NCI-H2196 treated with DMSO at 0.1 percent for 48 hours (cell line): ENCODE data around the gene SMYD3.

ENCODE experiments used
- DNase-seq: peaks from one replicate; lab custom pipeline; 2025; ENCODE audit not compliant: unreplicated experiment; lab: John Stamatoyannopoulos, UW

Gene SMYD3

DNA sequence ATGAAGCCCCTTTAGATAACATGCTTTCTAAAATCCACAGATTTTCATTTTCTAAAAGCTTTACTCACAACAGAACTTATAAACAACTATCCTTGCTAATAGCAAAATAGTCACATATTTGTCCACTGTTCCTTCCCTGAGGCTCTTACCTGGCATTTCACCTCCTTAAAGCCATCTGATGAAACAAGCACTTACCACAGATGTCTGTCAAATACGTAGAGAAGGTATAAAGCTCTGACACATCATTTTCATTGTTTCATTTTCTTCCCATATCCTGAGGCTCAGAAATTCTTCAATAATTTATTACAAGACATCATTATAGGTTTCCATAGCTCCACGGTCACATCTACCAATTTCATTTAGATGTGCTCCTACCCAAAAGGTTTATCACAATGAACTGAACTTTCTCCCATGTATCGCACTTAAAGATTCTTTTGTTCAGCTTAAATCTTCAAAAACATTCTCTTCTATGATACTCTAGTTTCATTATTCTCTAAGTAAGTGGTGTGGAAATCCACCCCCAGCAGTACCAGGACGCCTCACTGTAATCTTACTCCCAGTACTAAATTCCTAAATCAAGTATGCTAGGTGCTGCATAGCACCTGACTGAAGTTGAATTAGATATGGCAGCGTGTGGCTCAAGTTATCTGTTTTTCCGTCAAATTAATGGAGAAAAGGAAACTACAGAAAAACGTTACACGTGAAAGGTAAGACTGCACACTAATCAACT is 569.6 kb downstream of the SMYD3 start:
- no peak for DNase-seq

DNA sequence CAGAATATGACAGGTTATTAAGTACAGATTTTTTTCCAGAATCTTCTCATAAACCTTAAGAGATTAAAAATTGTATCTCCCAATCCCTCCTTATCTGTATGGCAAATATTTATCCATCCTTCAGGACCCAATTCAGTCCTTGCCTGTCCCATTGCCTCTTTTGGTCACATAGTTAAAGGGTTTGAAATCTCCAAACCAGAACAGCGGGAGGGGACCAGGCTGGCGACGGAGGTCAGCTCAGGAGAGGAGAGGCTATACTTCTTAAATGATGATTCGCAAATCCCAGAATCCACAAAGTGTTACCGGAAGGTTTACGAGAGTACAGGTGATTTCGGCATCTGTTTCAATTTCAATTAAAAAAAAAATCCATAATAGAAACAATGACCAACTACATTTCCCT is 572.7 kb downstream of the SMYD3 start:
- DNase-seq: no peak

DNA sequence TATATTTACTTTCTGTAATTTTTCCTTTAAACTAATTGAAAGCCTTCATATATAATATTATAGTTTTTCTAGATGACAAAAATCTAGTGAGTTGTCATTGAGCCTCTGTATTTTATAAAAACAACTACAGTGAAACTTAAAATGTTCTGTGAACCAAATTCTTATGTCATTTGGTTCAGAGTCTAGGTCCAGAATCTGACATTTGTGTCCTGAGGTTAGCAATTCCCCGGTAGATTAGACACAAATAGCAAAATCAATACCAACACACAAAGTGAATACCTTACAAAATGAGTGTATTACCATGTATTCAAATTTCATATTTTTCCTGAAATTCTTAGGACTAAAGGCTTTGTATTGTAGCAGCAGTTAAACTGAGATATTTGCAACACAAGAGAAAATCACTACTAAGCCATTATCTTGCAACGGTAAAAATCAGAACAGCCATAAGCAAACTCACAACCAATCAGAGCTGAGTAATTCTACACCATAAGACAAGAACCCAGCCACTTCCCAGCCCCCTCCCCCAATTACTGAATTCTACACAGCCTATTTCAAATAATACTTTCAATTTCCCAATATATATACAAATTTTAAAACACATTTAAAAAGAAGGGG is 573.5 kb downstream of the SMYD3 start:
- DNase-seq: no peak

DNA sequence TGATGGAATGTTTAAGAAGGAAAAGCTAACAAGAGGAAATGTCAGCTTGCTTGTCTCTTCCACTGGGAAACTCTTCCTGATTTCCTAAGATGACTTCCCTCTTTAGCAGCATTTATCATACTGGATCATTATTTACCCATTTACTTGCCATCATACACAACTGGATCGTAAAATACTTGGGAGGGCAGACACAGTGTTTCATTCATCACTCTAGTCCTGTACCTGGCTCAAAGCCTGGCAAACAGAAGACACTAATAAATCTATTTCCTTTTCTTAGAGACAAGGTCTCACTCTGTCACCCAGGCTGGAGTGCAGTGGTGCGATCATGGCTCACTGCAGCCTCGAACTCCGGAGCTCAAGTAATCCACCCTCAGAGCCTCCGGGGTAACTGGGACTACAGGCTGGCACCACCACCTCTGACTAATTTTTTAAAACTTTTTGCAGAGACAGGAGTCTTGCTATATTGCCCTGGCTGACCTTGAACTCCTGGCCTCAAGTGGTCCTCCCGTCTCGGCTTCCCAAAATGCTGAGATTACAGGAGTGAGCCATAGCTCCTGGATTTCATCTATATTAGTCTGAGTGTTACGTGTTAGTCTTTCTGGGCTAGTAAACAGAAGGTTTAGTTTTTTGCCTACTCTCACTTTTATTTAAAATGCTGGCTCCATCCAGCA is 574.6 kb downstream of the SMYD3 start:
- DNase-seq: no peak

DNA sequence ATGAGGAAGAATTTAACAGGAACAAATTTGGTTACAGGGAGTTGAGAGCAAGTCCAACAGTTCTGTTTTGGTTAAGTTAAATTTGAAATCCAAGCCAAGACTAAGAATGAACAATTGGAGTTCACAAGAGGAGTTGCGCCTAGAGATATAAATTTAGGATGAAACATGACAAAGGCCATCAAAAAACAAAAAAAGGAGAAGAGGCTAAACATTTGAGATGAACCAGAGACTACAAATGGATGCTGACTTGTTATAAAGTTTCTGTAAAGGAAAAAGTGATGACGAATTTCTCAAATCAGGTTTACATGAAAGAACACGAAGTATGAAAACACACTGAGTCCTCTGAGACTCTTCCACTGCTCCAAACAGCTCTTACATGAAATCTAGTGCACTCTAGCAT is 575.6 kb downstream of the SMYD3 start:
- no peak for DNase-seq

DNA sequence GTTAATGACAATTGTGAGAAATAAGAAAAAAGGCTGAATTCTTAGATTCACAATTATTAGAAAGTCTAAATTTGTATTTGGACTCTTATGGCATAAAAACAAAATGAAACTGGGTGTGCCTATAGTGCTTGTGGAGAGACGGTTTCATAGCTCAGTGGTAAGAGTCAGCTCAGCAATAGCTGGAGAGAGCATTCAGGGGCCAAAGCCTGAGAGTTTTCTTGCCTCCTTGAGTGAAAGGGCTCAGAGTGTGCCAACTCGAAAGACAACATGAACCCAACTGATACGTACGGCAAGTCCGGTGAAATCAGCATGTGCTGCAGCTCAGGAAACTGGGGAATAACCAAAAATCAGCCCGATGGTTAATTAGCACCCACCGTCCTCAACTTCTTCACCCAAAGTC is 577.9 kb downstream of the SMYD3 start:
- DNase-seq: no peak

DNA sequence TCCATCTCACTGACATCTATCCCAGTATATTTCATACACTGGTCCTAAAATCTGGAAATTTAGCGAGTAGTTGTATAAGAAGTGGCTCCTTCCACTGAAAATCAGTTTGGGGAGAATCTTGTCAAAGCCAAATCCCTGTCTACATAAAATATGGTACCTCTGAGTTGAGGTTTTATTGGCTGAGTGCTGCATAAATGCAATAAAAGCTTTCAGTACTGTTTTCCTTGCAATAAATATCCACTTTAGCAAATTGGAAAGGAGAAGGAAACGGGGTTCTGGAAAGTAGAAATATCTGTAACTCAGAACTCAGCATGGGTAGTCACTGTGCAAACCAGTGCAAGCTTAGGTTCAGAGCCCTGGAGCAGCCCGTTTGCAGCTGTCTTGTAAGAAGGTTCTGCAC is 580.2 kb downstream of the SMYD3 start:
- DNase-seq: no peak

DNA sequence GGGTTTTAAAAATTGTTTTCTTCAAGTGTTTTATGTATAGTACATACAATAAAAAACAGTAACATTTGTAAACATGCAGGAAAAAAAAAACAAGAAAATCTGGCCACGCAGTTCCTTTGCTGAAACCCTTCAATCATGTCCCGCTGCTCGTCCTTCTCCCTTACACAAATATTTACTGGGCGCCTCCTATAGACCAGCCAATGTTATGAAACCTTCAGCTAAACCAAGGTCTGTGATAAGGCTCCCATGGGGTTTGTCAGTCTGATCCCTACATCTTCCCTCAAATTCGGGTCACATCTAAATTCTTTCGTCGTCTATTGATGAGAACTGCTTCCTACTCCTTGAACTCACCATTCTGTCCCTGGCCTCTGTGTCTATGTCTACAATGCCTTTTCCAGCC is 583.9 kb downstream of the SMYD3 start:
- no peak for DNase-seq

DNA sequence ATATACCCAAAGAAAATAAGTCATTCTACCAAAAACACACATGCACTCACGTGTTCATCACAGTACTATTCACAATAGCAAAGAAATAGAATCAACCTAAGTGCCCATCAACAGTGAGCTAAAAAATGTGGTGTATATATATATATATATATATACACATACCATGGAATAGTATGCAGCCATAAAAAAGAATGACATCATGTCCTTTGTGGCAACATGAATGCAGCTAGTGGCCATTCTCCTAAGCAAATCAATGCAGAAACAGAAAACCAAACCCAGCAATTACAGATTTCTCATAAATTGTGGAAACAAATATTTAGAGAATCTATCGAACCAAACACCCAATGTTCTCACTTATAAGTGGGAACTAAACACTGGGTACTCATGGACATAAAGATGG is 585.7 kb downstream of the SMYD3 start:
- DNase-seq: no peak

DNA sequence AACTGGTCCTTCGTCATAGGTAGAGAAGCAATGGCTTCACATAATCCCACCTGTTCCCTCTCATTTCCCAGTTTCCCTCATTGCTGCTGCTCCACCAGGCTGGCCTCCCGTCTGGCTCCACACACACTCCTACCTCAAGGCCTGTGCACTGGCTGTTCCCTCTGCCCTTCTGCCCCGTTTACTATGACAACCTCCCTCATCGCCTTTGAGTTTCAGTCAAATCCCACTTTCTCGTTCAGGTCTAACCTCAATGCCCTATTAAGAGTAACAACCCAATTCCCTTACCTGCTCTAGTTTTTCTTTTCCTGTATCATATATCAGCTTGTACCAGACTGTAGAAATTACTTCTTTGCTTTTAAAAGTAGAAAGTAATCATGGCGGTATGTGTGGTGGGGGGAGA is 589.7 kb downstream of the SMYD3 start:
- no peak for DNase-seq

DNA sequence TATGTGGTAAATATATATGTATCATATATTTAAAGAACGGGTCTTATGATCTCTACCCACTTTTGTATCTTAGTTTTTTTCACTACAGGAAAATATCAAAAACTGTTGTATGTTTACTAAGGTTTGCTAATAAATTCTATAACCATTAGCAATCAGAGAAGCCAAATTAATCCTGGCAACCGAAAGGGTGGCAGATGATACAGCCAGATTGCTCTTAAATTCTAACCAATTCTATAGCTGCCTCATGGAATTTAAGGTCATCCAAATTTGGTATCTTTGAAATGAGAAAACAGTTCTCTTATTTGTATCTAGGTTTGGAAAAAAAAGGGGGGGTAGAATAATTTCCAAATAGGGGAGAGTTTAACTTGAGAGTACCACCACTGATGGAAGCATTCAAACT is 591.2 kb downstream of the SMYD3 start:
- no peak for DNase-seq

DNA sequence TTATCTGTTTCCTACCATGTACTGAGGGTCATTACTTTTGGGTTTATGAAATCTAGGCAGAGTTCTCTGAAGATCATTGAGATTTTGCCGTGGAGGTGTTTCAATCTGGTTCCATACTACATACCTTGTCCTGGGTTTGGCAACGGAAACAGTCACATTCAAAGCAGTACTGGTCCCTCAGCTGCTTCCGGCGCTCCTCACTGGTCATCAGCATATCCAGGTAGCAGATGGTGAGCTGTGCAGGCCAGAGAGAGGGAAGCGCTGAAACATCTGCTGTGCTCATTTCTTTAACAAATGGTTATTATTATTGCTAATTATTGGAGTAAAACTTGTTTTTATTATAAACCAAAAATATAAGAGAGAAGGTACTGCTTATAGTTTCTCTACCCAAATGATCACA is 591.7 kb downstream of the SMYD3 start:
- no peak for DNase-seq

DNA sequence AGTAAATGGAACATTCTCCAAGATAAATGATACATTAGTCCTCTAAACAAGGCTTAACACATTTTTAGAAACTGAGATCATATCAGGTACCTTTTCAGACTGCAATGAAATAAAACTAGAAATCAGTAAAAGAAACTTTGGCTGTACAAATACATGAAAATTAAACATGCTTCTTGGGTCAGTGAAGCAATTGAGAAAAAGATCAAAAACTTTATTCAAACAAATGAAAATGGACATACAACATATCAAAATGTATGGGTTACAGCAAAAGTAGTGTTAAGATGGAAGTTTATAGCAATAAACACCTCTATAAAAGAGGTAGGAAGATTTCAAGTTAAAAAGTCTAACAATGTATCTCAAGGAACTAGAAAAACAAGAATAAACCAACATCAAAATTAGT is 598.5 kb downstream of the SMYD3 start:
- DNase-seq: no peak

DNA sequence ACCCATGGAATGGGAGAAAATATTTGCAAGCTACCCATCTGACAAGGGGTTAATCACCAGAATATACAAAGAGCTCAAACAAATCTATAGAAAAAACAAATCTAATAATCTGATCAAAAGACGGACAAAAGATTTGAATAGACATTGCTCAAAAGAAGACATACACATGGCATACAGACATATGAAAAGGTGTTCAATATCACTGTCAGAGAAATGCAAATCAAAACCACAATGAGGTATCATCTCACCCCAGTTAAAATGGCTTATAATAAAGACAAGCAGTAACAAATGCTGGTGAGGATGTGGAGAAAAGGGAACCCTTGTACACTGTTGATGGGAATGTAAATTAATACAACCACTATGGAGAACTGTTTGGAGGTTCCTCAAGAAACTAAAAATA is 600.9 kb downstream of the SMYD3 start:
- no peak for DNase-seq

DNA sequence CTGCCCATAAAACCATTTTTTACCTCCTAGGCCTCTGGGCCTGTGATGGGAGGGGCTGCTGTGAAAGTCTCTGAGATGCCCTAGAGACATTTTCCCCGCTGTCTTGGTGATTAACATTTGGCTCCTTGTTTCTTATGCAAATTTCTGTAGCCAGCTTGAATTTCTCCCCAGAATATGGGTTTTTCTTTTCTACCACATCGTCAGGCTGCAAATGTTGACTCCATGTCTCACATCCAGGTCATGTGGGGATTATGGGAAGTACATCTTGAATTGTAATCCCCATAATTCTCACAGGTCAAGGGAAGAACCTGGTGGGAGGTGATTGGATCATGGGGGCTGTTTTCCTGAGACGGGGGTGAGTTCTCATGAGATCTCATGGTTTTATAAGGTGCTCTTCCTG is 603.2 kb downstream of the SMYD3 start:
- no peak for DNase-seq

DNA sequence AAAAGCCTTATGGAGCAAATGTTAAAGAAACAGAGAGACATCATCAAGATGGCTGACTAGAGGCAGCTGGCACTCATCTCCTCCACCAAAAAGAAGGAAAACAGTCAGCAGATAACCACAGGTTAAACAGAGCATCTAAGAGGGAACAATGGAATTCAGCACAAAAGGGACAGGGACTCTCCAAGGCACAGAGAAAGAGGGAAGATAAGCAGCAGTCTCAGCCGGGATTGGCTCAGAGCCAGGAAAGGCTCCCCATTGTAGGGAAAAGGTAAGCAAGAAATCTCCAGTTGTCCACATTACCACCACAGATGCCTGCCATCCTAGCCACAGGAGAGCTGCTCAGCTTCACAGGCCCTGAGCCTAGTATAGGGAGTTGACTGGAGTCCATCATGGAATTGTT is 605.5 kb downstream of the SMYD3 start:
- DNase-seq: no peak

DNA sequence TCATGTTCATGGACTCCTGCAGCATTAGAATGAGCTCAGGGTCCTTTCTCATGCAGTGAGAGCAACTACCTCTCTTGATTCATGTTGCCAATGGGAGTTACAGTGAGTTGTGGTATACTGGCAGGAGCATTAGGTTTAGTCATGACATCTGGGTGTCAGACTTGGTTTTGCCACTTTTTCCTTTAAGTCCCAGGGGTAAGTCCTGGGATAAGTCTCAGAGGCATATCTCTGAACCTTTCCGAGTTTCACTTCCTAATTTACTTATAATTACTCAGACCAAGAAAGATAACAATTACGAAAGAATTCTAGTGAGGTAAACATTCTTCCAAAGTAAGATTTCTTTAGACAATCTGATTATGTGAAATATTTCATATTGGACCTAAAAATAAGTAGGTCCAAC is 606.0 kb downstream of the SMYD3 start:
- DNase-seq: no peak

DNA sequence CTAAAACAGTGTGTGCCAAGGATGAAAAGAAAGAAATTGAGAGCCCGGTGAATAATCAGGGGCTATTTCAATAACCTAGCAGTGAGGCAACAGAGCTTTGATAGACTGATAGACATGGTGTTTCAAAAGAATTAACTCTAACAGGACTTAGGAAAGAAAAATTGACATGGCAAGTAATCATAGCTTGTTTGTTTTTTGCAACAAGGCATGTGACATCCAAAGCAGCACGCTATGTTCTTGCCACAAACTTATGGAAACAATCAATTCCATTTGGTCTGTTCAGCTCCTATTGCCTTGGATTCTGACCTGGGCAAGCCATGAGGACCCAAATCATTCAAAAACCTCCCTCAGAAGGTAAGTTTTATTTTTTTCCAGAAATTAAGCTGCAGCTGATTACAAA is 608.5 kb downstream of the SMYD3 start:
- no peak for DNase-seq

DNA sequence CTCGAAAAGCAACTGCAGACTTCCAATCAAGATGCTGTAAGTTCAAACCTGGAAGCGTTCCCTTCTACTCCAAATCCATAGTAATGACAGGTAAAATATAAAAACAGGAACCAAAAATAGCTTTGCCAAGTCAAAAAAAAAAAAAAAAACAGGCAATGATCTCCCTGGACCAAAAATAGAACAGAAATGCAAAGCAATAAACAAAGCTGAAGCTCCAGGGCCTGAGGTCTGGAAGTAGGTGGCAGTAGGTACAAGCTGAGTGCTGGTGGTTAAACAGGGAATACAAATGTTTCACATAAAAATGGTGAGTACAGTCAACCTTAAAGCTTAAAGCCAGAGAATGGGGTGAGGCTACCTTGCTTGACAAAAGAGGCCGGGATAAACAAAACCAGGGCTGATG is 610.8 kb downstream of the SMYD3 start:
- no peak for DNase-seq

DNA sequence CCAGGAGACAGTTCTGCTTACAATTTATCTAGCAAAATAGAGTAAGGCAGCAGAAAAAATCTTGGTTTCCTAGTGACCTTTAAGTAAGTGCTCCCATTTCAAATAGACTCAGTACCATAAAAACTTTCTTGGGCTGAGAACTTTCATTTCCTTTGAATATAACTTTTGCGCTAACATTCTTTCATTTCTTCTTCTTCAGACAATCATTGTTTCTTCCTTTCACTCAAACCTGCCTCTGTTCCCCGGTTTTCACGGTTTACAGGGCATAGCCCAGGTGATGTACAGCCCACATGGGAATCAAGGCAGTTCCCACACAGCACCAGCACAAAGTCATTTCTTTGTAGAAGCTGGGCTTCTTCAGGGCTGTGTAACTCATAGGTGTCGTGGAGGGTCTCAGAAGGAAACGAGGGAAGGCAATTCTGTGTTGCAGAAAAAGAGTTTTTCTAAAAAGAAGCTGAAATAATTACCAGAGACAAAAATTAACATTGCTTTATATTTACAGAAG is 611.6 kb downstream of the SMYD3 start:
- DNase-seq: no peak

DNA sequence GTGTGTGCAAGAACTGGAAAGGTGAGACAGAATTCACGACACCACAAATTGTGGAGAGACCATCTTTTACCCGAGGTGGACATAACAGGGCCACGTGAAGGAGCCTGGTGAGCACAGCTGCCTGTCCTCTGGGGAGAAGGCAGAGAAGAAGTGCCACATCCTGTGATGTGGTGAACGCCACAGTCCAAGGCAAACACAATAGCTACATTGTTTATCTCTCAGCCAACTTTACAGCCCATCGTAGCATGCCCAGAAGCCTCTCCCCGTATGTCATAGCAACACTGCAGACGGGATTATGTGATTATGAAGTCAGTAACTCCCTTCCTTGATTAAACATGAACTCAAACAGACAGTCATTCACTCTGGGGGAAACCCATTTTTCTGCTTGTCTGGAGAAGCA is 612.2 kb downstream of the SMYD3 start:
- DNase-seq: no peak

DNA sequence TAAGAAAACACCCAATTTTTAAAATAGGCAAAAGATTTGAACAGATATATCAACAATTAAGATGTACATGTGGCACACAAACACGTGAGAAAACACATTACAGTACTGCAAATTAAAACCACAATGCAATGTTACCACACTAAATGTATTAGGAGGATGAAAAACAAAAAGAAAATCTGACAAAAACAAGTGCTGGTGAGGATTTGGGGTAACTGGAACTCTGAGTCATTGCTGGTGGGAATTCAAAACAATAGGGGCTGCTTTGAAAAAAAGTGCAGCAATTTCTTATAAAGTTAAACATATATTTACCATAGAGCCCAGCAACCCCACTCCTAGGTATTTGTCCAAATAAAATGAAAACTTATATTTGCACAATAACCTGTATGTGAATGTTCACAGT is 614.1 kb downstream of the SMYD3 start:
- DNase-seq: no peak
